Measurements from ENCODE around the gene ZIC5.
A peak's percentile ranks its signal among the peaks of the same experiment; 100 is the strongest.

The ZIC5 gene

GRCh38 chr13:99926014-99926731, 45.4 kb downstream of the ZIC5 start:
- Histone ChIP-seq H3K9ac (ENCODE audit: insufficient read length) (no peak overlapping the region), H3K36me3 (ENCODE audit: insufficient read depth, low read length) (no peaks in the 10 kb centered on the region), H3K9me3 (ENCODE audit: low read depth, low read length) (no peaks in the 10 kb centered on the region), H3K27ac (no peak overlapping the region), H3K4me3 (no peak overlapping the region)
- no peak for DNase-seq (ENCODE audit: low read depth, low spot score)
- TF ChIP-seq EZH2 (IDR thresholded peaks at IDR 0.05) (no peak), FOXP2 (optimal IDR thresholded peaks at IDR 0.05; ENCODE audit: control extremely low read depth, extremely low read length, insufficient read depth) (no peak), POLR2AphosphoS5 (IDR thresholded peaks at IDR 0.05; ENCODE audit: borderline replicate concordance, low read depth, low read length) (no peak)

- Histone ChIP-seq H3K36me3 (ENCODE audit: insufficient read depth, low read length) (no peaks in the 10 kb centered on the region), H3K9ac (ENCODE audit: insufficient read length) (no peak overlapping the region), H3K4me3 (no peak overlapping the region), H3K9me3 (ENCODE audit: low read depth, low read length) (no peaks in the 10 kb centered on the region), H3K27ac (no peak overlapping the region)
- TF ChIP-seq FOXP2 (optimal IDR thresholded peaks at IDR 0.05; ENCODE audit: control extremely low read depth, extremely low read length, insufficient read depth) = no peak
- TF ChIP-seq POLR2AphosphoS5 (IDR thresholded peaks at IDR 0.05; ENCODE audit: borderline replicate concordance, low read depth, low read length) = no peak
- DNase-seq (ENCODE audit: low read depth, low spot score) = no peak
Observed at GRCh38 chr13:99923877-99924582, 47.5 kb downstream of the ZIC5 start.

- TF ChIP-seq POLR2AphosphoS5 (IDR thresholded peaks at IDR 0.05; ENCODE audit: borderline replicate concordance, low read depth, low read length) = no peak
- TF ChIP-seq EZH2 (IDR thresholded peaks at IDR 0.05) = no peak
- TF ChIP-seq FOXP2 (optimal IDR thresholded peaks at IDR 0.05; ENCODE audit: control extremely low read depth, extremely low read length, insufficient read depth) = no peak
- Histone ChIP-seq H3K4me3 (no peak overlapping the region), H3K9ac (ENCODE audit: insufficient read length) (no peak overlapping the region), H3K9me3 (ENCODE audit: low read depth, low read length) (no peaks in the 10 kb centered on the region), H3K36me3 (ENCODE audit: insufficient read depth, low read length) (no peaks in the 10 kb centered on the region), H3K27ac (no peak overlapping the region)
- no peak for DNase-seq (ENCODE audit: low read depth, low spot score)
Observed at GRCh38 chr13:99922631-99923404, 48.7 kb downstream of the ZIC5 start.

DNA sequence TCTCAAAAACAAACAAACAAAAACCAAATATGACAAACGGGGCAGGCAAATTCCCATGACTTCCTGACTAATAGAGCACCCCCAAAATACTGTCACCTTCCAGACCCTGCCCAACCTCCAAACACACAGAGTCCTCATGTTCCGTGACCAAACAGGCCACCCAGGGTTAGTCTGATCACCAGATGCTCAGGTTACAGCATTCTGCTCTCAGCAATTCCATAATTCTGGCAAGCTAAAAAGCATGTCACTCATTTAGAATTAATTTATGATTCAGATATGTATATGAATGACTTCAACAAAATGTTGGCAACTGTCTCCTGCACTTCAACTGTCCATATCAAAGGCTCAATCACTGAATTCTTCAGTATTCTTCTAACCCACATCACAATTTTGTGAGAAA, 52.4 kb downstream of the ZIC5 start:
- Histone ChIP-seq H3K27ac (no peak overlapping the region), H3K36me3 (ENCODE audit: insufficient read depth, low read length) (no peaks in the 10 kb centered on the region), H3K4me3 (no peak overlapping the region), H3K9me3 (ENCODE audit: low read depth, low read length) (no peaks in the 10 kb centered on the region), H3K9ac (ENCODE audit: insufficient read length) (no peak overlapping the region)
- no peak for DNase-seq (ENCODE audit: low read depth, low spot score)
- no peak for TF ChIP-seq POLR2AphosphoS5 (IDR thresholded peaks at IDR 0.05; ENCODE audit: borderline replicate concordance, low read depth, low read length)
- TF ChIP-seq EZH2 (IDR thresholded peaks at IDR 0.05) = no peak

- H3K36me3 ChIP-seq (ENCODE audit: insufficient read depth, low read length) = no peaks in the 10 kb centered on the region
- H3K4me3 ChIP-seq = no peak overlapping the region
- H3K9ac ChIP-seq (ENCODE audit: insufficient read length) = no peak overlapping the region
- peak; percentile 77 for DNase-seq (ENCODE audit: low read depth, low spot score)
- no peaks in the 10 kb centered on the region for H3K9me3 ChIP-seq (ENCODE audit: low read depth, low read length)
- no peak for TF ChIP-seq EZH2 (IDR thresholded peaks at IDR 0.05)
- no peak for TF ChIP-seq POLR2AphosphoS5 (IDR thresholded peaks at IDR 0.05; ENCODE audit: borderline replicate concordance, low read depth, low read length)
- no peak for TF ChIP-seq FOXP2 (optimal IDR thresholded peaks at IDR 0.05; ENCODE audit: control extremely low read depth, extremely low read length, insufficient read depth)
- no peak overlapping the region for H3K27ac ChIP-seq
Observed at GRCh38 chr13:99916366-99917103, 55.0 kb downstream of the ZIC5 start.

GRCh38 chr13:99913167-99913566, 58.4 kb downstream of the ZIC5 start:
- Histone ChIP-seq H3K36me3 (ENCODE audit: insufficient read depth, low read length) (no peaks in the 10 kb centered on the region), H3K9me3 (ENCODE audit: low read depth, low read length) (no peaks in the 10 kb centered on the region), H3K9ac (ENCODE audit: insufficient read length) (no peak overlapping the region), H3K27ac (peak overlapping the region; percentile 52; the same call in 1 of the 2 replicates), H3K4me3 (no peak overlapping the region)
- no peak for DNase-seq (ENCODE audit: low read depth, low spot score)
- TF ChIP-seq EZH2 (IDR thresholded peaks at IDR 0.05) (no peak), FOXP2 (optimal IDR thresholded peaks at IDR 0.05; ENCODE audit: control extremely low read depth, extremely low read length, insufficient read depth) (no peak), POLR2AphosphoS5 (IDR thresholded peaks at IDR 0.05; ENCODE audit: borderline replicate concordance, low read depth, low read length) (no peak)

Data from SK-N-MC (cell line).